GM23338 (cell line): ENCODE measurements around the gene CTNNBIP1. TPM values are rescaled to one million over a fixed set of nuclear protein-coding genes. Genes with fewer than 3 reads are reported as not detected.

ENCODE experiments used
- ATAC-seq: fragments of 200-7000 bp; cut with Tn5 transposase; 3 replicates; pipeline ENCODE4 v1.9.1; 2020
- DNase-seq: peaks from one replicate; pipeline ENCODE4 v3.0.0-alpha.2; 2015; ENCODE audit warnings: low spot score
- H2AFZ ChIP-seq: fragments of 200-600 bp; sonication (generic); 2 replicates; pipeline ENCODE4 v1.8.0; 2016; ENCODE audit warnings: antibody characterized with exemption, mild to moderate bottlenecking, moderate library complexity
- H3F3A ChIP-seq: fragments of 200-600 bp; sonication (generic); replicated peaks from 2 replicates; pipeline ENCODE4 v1.8.0; 2017; ENCODE audit warnings: antibody characterized with exemption, mixed run types, low read depth
- H3K27ac ChIP-seq: fragments of 200-600 bp; sonication (generic); 2 replicates; pipeline ENCODE4 v1.6.1; 2016; ENCODE audit warnings: low read depth
- H3K27me3 ChIP-seq: fragments of 200-600 bp; sonication (generic); 2 replicates; pipeline ENCODE4 v1.8.0; 2016; ENCODE audit warnings: mild to moderate bottlenecking, mixed run types, moderate library complexity; ENCODE audit not compliant: insufficient read depth
- H3K36me3 ChIP-seq: fragments of 200-600 bp; sonication (generic); 2 replicates; pipeline ENCODE4 v1.8.0; 2016; ENCODE audit warnings: mild to moderate bottlenecking; ENCODE audit not compliant: insufficient read depth
- H3K4me1 ChIP-seq: fragments of 200-600 bp; sonication (generic); 2 replicates; pipeline ENCODE4 v1.8.0; 2016; ENCODE audit warnings: mild to moderate bottlenecking, moderate library complexity; ENCODE audit not compliant: insufficient read depth
- H3K4me2 ChIP-seq: fragments of 200-600 bp; sonication (generic); 2 replicates; pipeline ENCODE4 v1.7.1; 2017; ENCODE audit warnings: mixed run types
- H3K4me3 ChIP-seq: fragments of 200-600 bp; sonication (generic); 2 replicates; pipeline ENCODE4 v1.6.1; 2016; ENCODE audit warnings: mixed run types
- H3K79me2 ChIP-seq: fragments of 200-600 bp; sonication (generic); replicated peaks from 2 replicates; pipeline ENCODE4 v1.8.0; 2017; ENCODE audit warnings: mild to moderate bottlenecking; ENCODE audit not compliant: insufficient read depth
- H3K9me2 ChIP-seq: fragments of 200-600 bp; sonication (generic); 2 replicates; pipeline ENCODE4 v1.8.0; 2017; ENCODE audit not compliant: insufficient read depth
- H4K20me1 ChIP-seq: fragments of 200-600 bp; sonication (generic); replicated peaks from 2 replicates; pipeline ENCODE4 v1.8.0; 2017; ENCODE audit warnings: mild to moderate bottlenecking; ENCODE audit not compliant: insufficient read depth
- H3K27ac Mint-ChIP-seq: 2 replicates; pipeline ENCODE4 v1.8.0; 2020; ENCODE audit warnings: inconsistent platforms, mild to moderate bottlenecking, moderate library complexity, mixed read lengths
- H3K27me3 Mint-ChIP-seq: 3 replicates; pipeline ENCODE4 v1.8.0; 2022; ENCODE audit warnings: low read depth, mild to moderate bottlenecking, moderate library complexity, mixed read lengths, inconsistent platforms; ENCODE audit not compliant: insufficient read depth, poor library complexity
- H3K36me3 Mint-ChIP-seq: 3 replicates; pipeline ENCODE4 v1.8.0; 2021; ENCODE audit warnings: low read depth, mild to moderate bottlenecking, inconsistent platforms, moderate library complexity, mixed read lengths
- H3K4me1 Mint-ChIP-seq: 3 replicates; pipeline ENCODE4 v1.8.0; 2020; ENCODE audit warnings: mild to moderate bottlenecking, inconsistent platforms, mixed read lengths
- H3K4me3 Mint-ChIP-seq: 3 replicates; pipeline ENCODE4 v1.8.0; 2021; ENCODE audit warnings: moderate library complexity, mild to moderate bottlenecking, inconsistent platforms, mixed read lengths
- H3K9me3 Mint-ChIP-seq: 3 replicates; pipeline ENCODE4 v1.8.0; 2020; ENCODE audit warnings: moderate library complexity, mild to moderate bottlenecking, inconsistent platforms, mixed read lengths
- CREB1 ChIP-seq: fragments of 250-450 bp; sonication (Bioruptor Pico); IDR thresholded peaks from 2 replicates; pipeline ENCODE4 v1.5.0; 2020; ENCODE audit warnings: low read depth, mild to moderate bottlenecking, moderate library complexity
- EZH2 ChIP-seq: fragments of 200-600 bp; sonication (generic); IDR thresholded peaks from one replicate; pipeline ENCODE4 v1.8.0; 2017; ENCODE audit warnings: antibody characterized with exemption, mild to moderate bottlenecking, low read depth; ENCODE audit not compliant: unreplicated experiment
- EZH2phosphoT487 ChIP-seq: fragments of 200-600 bp; sonication (generic); IDR thresholded peaks from one replicate; pipeline ENCODE4 v1.8.1; 2018; ENCODE audit warnings: antibody characterized with exemption; ENCODE audit not compliant: unreplicated experiment
- JUNB ChIP-seq: IDR thresholded peaks from one replicate; pipeline ENCODE4 v1.6.1; 2016; ENCODE audit warnings: antibody characterized with exemption; ENCODE audit not compliant: unreplicated experiment
- NANOG ChIP-seq: IDR thresholded peaks from 2 replicates; pipeline ENCODE4 v1.6.1; 2016; ENCODE audit warnings: antibody characterized with exemption, borderline replicate concordance
- POLR2AphosphoS5 ChIP-seq: IDR thresholded peaks from 2 replicates; pipeline ENCODE4 v1.6.1; 2016; ENCODE audit warnings: antibody characterized with exemption, low read depth
- STAT1 ChIP-seq: IDR thresholded peaks from one replicate; pipeline ENCODE4 v1.6.1; 2016; ENCODE audit warnings: antibody characterized with exemption; ENCODE audit not compliant: unreplicated experiment
- ZNF114 ChIP-seq: fragments of 250-450 bp; sonication (Bioruptor Pico); IDR thresholded peaks from 2 replicates; pipeline ENCODE4 v1.5.0; 2020; ENCODE audit warnings: mild to moderate bottlenecking, moderate library complexity
- ZNF331 ChIP-seq: fragments of 250-450 bp; sonication (Bioruptor Pico); IDR thresholded peaks from 2 replicates; pipeline ENCODE4 v1.5.0; 2020; ENCODE audit warnings: low read depth, mild to moderate bottlenecking, moderate library complexity
- polyA plus RNA-seq: library from polyadenylated mRNA; unstranded; fragments of >200 nt; fragmentation: Nextera tagmentation; extraction: Ambion mirVana; gene quantifications from 2 replicates; pipeline ENCODE4 v1.2.1, GENCODE V29; 2016
- total RNA-seq: library from RNA; depleted of rRNA; stranded (reverse); fragments of >200 nt; shearing (Covaris generic); gene quantifications from 2 replicates; pipeline ENCODE4 v1.2.3, GENCODE V29; 2014
- TF ChIP-seq, protein P1 (sequence below), 2 experiments: fragments of 200-600 bp in 1 of 2; sonication (generic) in 1 of 2; conservative IDR thresholded peaks; 2 replicates each; pipeline versions ENCODE4 v1.5.1 to v1.6.1; 2016 to 2017; ENCODE audit warnings: antibody characterized with exemption in 2 of 2, low read depth in 2 of 2, mild to moderate bottlenecking in 2 of 2, moderate library complexity in 1 of 2
- TF ChIP-seq, protein P2 (sequence below): IDR thresholded peaks from one replicate; pipeline ENCODE4 v1.6.1; 2018; ENCODE audit warnings: antibody characterized with exemption; ENCODE audit not compliant: unreplicated experiment
- TF ChIP-seq, protein P3 (sequence below): fragments of 250-450 bp; sonication (Bioruptor Pico); IDR thresholded peaks from 2 replicates; pipeline ENCODE4 v1.5.0; 2020; ENCODE audit warnings: mild to moderate bottlenecking, moderate library complexity
- TF ChIP-seq, protein P4 (sequence below): IDR thresholded peaks from 2 replicates; pipeline ENCODE4 v1.6.1; 2016; ENCODE audit warnings: antibody characterized with exemption

CTNNBIP1 gene
- total and polyA plus RNA-seq, 2 experiments from 2014 or later: 30.3 to 55.1 TPM

DNA sequence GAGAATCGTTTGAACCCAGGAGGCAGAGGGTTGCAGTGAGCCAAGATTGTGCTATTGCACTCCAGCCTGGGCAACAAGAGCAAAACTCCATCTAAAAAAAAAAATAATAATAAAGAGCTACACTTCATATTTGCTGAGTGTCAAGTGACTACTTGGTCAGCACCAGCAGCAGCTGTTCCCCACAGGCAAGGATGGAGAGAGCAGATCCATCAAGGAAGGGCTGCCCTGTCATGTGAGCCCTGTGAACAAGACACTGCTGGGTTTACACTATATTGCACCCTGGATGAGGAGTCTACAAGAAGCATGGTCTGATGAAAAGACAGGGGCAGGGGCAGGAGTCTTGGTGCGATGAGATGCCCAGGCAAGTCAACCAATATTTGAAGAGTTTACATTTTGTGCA is 3.6 kb downstream of the CTNNBIP1 start:
- Mint-ChIP-seq H3K36me3 (no peaks in the 10 kb centered on the region), H3K4me3 (no peak overlapping the region), H3K27ac (no peak overlapping the region), H3K4me1 (peaks cover 27% of the 10 kb centered on the region), H3K27me3 (peaks cover 6% of the 10 kb centered on the region), H3K9me3 (no peaks in the 10 kb centered on the region)
- no peak for DNase-seq
- Histone ChIP-seq H4K20me1 (peaks cover 10% of the 10 kb centered on the region), H3K27me3 (no peaks in the 10 kb centered on the region), H3K36me3 (no peaks in the 10 kb centered on the region), H3K4me1 (peaks cover 12% of the 10 kb centered on the region), H3K4me2 (no peak overlapping the region), H3K27ac (no peak overlapping the region), H3K79me2 (peaks cover 50% of the 10 kb centered on the region), H2AFZ (no peak overlapping the region), H3K4me3 (no peak overlapping the region), H3F3A (peaks cover 7% of the 10 kb centered on the region; the same call in 1 of the 2 replicates), H3K9me2 (no peaks in the 10 kb centered on the region; the same call in 1 of the 2 replicates)
- no peak for TF ChIP-seq ZNF331 (CRISPR knock-in tag)
- TF ChIP-seq CREB1: no peak
- TF ChIP-seq STAT1: no peak
- TF ChIP-seq ZNF114 (CRISPR knock-in tag): no peak
- no peak for TF ChIP-seq JUNB
- TF ChIP-seq EZH2phosphoT487: no peak
- TF ChIP-seq, protein P1, sequence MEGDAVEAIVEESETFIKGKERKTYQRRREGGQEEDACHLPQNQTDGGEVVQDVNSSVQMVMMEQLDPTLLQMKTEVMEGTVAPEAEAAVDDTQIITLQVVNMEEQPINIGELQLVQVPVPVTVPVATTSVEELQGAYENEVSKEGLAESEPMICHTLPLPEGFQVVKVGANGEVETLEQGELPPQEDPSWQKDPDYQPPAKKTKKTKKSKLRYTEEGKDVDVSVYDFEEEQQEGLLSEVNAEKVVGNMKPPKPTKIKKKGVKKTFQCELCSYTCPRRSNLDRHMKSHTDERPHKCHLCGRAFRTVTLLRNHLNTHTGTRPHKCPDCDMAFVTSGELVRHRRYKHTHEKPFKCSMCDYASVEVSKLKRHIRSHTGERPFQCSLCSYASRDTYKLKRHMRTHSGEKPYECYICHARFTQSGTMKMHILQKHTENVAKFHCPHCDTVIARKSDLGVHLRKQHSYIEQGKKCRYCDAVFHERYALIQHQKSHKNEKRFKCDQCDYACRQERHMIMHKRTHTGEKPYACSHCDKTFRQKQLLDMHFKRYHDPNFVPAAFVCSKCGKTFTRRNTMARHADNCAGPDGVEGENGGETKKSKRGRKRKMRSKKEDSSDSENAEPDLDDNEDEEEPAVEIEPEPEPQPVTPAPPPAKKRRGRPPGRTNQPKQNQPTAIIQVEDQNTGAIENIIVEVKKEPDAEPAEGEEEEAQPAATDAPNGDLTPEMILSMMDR (conservative IDR thresholded peaks at IDR 0.05; ENCODE audit: low read depth in 2 of 2): no peak
- TF ChIP-seq, protein P2, sequence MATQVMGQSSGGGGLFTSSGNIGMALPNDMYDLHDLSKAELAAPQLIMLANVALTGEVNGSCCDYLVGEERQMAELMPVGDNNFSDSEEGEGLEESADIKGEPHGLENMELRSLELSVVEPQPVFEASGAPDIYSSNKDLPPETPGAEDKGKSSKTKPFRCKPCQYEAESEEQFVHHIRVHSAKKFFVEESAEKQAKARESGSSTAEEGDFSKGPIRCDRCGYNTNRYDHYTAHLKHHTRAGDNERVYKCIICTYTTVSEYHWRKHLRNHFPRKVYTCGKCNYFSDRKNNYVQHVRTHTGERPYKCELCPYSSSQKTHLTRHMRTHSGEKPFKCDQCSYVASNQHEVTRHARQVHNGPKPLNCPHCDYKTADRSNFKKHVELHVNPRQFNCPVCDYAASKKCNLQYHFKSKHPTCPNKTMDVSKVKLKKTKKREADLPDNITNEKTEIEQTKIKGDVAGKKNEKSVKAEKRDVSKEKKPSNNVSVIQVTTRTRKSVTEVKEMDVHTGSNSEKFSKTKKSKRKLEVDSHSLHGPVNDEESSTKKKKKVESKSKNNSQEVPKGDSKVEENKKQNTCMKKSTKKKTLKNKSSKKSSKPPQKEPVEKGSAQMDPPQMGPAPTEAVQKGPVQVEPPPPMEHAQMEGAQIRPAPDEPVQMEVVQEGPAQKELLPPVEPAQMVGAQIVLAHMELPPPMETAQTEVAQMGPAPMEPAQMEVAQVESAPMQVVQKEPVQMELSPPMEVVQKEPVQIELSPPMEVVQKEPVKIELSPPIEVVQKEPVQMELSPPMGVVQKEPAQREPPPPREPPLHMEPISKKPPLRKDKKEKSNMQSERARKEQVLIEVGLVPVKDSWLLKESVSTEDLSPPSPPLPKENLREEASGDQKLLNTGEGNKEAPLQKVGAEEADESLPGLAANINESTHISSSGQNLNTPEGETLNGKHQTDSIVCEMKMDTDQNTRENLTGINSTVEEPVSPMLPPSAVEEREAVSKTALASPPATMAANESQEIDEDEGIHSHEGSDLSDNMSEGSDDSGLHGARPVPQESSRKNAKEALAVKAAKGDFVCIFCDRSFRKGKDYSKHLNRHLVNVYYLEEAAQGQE: no peak
- no peak for TF ChIP-seq NANOG
- no peak for TF ChIP-seq POLR2AphosphoS5
- TF ChIP-seq, protein P3, sequence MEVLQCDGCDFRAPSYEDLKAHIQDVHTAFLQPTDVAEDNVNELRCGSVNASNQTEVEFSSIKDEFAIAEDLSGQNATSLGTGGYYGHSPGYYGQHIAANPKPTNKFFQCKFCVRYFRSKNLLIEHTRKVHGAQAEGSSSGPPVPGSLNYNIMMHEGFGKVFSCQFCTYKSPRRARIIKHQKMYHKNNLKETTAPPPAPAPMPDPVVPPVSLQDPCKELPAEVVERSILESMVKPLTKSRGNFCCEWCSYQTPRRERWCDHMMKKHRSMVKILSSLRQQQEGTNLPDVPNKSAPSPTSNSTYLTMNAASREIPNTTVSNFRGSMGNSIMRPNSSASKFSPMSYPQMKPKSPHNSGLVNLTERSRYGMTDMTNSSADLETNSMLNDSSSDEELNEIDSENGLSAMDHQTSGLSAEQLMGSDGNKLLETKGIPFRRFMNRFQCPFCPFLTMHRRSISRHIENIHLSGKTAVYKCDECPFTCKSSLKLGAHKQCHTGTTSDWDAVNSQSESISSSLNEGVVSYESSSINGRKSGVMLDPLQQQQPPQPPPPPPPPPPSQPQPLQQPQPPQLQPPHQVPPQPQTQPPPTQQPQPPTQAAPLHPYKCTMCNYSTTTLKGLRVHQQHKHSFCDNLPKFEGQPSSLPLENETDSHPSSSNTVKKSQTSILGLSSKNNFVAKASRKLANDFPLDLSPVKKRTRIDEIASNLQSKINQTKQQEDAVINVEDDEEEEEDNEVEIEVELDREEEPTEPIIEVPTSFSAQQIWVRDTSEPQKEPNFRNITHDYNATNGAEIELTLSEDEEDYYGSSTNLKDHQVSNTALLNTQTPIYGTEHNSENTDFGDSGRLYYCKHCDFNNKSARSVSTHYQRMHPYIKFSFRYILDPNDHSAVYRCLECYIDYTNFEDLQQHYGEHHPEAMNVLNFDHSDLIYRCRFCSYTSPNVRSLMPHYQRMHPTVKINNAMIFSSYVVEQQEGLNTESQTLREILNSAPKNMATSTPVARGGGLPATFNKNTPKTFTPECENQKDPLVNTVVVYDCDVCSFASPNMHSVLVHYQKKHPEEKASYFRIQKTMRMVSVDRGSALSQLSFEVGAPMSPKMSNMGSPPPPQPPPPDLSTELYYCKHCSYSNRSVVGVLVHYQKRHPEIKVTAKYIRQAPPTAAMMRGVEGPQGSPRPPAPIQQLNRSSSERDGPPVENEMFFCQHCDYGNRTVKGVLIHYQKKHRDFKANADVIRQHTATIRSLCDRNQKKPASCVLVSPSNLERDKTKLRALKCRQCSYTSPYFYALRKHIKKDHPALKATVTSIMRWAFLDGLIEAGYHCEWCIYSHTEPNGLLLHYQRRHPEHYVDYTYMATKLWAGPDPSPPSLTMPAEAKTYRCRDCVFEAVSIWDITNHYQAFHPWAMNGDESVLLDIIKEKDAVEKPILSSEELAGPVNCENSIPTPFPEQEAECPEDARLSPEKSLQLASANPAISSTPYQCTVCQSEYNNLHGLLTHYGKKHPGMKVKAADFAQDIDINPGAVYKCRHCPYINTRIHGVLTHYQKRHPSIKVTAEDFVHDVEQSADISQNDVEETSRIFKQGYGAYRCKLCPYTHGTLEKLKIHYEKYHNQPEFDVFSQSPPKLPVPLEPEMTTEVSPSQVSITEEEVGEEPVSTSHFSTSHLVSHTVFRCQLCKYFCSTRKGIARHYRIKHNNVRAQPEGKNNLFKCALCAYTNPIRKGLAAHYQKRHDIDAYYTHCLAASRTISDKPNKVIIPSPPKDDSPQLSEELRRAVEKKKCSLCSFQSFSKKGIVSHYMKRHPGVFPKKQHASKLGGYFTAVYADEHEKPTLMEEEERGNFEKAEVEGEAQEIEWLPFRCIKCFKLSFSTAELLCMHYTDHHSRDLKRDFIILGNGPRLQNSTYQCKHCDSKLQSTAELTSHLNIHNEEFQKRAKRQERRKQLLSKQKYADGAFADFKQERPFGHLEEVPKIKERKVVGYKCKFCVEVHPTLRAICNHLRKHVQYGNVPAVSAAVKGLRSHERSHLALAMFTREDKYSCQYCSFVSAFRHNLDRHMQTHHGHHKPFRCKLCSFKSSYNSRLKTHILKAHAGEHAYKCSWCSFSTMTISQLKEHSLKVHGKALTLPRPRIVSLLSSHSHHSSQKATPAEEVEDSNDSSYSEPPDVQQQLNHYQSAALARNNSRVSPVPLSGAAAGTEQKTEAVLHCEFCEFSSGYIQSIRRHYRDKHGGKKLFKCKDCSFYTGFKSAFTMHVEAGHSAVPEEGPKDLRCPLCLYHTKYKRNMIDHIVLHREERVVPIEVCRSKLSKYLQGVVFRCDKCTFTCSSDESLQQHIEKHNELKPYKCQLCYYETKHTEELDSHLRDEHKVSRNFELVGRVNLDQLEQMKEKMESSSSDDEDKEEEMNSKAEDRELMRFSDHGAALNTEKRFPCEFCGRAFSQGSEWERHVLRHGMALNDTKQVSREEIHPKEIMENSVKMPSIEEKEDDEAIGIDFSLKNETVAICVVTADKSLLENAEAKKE (CRISPR knock-in tag): no peak
- TF ChIP-seq, protein P4, sequence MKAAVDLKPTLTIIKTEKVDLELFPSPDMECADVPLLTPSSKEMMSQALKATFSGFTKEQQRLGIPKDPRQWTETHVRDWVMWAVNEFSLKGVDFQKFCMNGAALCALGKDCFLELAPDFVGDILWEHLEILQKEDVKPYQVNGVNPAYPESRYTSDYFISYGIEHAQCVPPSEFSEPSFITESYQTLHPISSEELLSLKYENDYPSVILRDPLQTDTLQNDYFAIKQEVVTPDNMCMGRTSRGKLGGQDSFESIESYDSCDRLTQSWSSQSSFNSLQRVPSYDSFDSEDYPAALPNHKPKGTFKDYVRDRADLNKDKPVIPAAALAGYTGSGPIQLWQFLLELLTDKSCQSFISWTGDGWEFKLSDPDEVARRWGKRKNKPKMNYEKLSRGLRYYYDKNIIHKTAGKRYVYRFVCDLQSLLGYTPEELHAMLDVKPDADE: no peak
- TF ChIP-seq EZH2: no peak
- ATAC-seq: no peak
